Measurements from ENCODE around the gene CFAP221.

The CFAP221 gene

DNA sequence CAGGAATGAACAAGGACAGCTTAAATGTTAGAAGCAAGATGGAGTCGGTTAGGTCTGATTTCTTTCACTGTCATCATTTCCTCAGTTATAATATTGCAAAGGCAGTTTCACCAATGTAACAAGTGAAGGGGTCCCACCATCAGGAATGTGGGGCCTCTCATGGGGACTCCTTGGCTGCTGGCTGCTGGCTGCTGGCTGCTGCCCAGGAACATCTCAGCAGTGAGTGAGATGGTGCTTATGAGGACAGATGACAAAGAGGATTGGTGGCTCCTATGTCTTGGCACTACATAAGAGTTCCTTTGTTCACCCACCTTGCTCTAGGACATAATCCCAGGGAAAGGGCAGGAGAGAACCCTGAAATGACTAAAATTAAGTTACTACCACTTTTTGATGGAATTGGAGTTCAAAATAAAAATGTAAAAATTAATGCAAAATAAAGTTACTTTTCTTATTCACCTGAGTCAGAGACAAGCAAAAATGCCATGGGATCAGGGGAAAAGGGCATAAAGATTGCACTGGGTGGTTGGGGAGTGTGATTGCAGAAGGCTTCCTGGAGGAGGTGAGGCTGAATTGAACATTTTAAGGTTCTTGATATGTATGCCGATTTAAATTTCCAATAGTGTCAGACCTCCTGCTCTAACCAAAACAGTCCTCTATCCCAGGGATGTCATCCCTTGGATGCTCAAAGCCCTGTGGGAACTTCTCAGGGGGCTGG lies 158.1 kb downstream of the CFAP221 start:
- Mint-ChIP-seq H3K27me3 (peaks cover 3% of the 10 kb centered on the region), H3K36me3 (ENCODE audit: low read depth) (no peaks in the 10 kb centered on the region), H3K4me1 (ENCODE audit: low read depth) (peaks cover 14% of the 10 kb centered on the region), H3K9me3 (no peaks in the 10 kb centered on the region), H3K4me3 (no peak overlapping the region), H3K27ac (no peak overlapping the region)
- intact Hi-C loops (cut with micrococcal nuclease): loop anchor here (1.0 to 2.0 kb wide), 2 partner anchors 122 to 473 kb away; no protein-coding TSS in a partner anchor

DNA sequence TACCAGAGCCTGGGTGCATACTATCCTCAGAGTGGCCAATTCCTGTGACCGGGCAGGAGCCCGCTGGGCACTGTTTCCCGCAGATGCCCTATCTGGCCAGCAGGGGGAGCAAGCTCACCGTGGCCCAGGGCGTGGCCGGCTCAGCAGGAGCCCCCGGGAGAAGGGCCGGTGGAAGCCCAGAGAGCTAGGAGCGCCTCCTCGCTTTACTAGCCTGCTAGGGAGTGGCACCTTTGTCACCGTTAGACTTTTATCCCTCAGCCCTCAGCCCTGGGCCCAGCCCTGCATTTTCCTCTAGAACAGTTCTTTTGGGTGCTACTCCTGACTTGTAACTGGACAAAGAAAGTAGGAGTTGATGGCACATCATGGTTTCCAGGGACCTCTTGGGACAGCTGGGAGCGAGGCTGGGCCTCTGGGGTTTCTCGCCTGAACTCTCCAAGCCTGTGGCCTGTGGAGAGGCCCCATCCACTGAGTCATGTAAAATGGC lies 158.7 kb downstream of the CFAP221 start:
- Mint-ChIP-seq H3K36me3 (ENCODE audit: low read depth) (no peaks in the 10 kb centered on the region), H3K4me1 (ENCODE audit: low read depth) (peaks cover 14% of the 10 kb centered on the region), H3K27me3 (peaks cover 2% of the 10 kb centered on the region), H3K9me3 (no peaks in the 10 kb centered on the region), H3K4me3 (no peak overlapping the region), H3K27ac (no peak overlapping the region)
- intact Hi-C loops (cut with micrococcal nuclease): loop anchor here (1.0 to 2.0 kb wide), 2 partner anchors 122 to 472 kb away; no protein-coding TSS in a partner anchor

- H3K4me3 Mint-ChIP-seq: no peak overlapping the region
- H3K27ac Mint-ChIP-seq: no peak overlapping the region
- H3K9me3 Mint-ChIP-seq: no peaks in the 10 kb centered on the region
- H3K4me1 Mint-ChIP-seq (ENCODE audit: low read depth): peaks cover 14% of the 10 kb centered on the region
- H3K36me3 Mint-ChIP-seq (ENCODE audit: low read depth): no peaks in the 10 kb centered on the region
- intact Hi-C loops (cut with micrococcal nuclease): loop anchor here (2.0 kb wide), 1 partner anchor 121 kb away; no protein-coding TSS in a partner anchor
- H3K27me3 Mint-ChIP-seq: peaks cover 2% of the 10 kb centered on the region
These were observed 159.3 kb downstream of the CFAP221 start for GRCh38 chr2:119703526-119703925.

- H3K27me3 Mint-ChIP-seq: peaks cover 2% of the 10 kb centered on the region
- H3K9me3 Mint-ChIP-seq: no peaks in the 10 kb centered on the region
- intact Hi-C loops (cut with micrococcal nuclease): no loop called here
- peaks cover 13% of the 10 kb centered on the region for H3K4me1 Mint-ChIP-seq (ENCODE audit: low read depth)
- H3K27ac Mint-ChIP-seq: no peak overlapping the region
- no peak overlapping the region for H3K4me3 Mint-ChIP-seq
- H3K36me3 Mint-ChIP-seq (ENCODE audit: low read depth): no peaks in the 10 kb centered on the region
These were observed 160.4 kb downstream of the CFAP221 start for GRCh38 chr2:119704670-119705120.

- no peak overlapping the region for H3K4me3 Mint-ChIP-seq
- intact Hi-C loops (cut with micrococcal nuclease): no loop called here
- no peaks in the 10 kb centered on the region for H3K9me3 Mint-ChIP-seq
- H3K4me1 Mint-ChIP-seq (ENCODE audit: low read depth): peaks cover 2% of the 10 kb centered on the region
- H3K27ac Mint-ChIP-seq: no peak overlapping the region
- peaks cover under 1% of the 10 kb centered on the region for H3K27me3 Mint-ChIP-seq
- no peaks in the 10 kb centered on the region for H3K36me3 Mint-ChIP-seq (ENCODE audit: low read depth)
These were observed 162.0 kb downstream of the CFAP221 start for GRCh38 chr2:119706221-119706620.
